K562 (cell line): Measurements from ENCODE around the gene IL17RC. TPM values are rescaled to one million over a fixed set of nuclear protein-coding genes. Genes with fewer than 3 reads are reported as not detected.
A peak's percentile ranks its signal among the peaks of the same experiment; 100 is the strongest.

ENCODE experiments used
- ATAC-seq: fragments of 200-7000 bp; cut with Tn5 transposase; 3 replicates; pipeline ENCODE4 v1.9.1; 2020; ENCODE audit warnings: moderate library complexity
- BruUV-seq: library from RNA; stranded (reverse); fragments of 400-500 nt; replicated peaks from 2 replicates; lab custom pipeline; 2021; lab: Mats Ljungman, UMichigan
- CTCF ChIA-PET: fragments of 300-600 bp; formaldehyde crosslinking; extraction: SDS; loops from one replicate; lab custom pipeline; 2021; ENCODE audit warnings: low intra/inter-chr PET ratio; lab: Yijun Ruan, JAX
- POLR2A ChIA-PET: fragments of 300-600, 350-650 bp; sonication (Branson Sonifier 250); formaldehyde crosslinking; extraction: SDS; loops from one replicate; lab custom pipeline; 2021; ENCODE audit warnings: antibody characterized with exemption, inconsistent platforms; lab: Yijun Ruan, JAX
- DNase-seq, 4 experiments: peaks; one replicate each; pipeline versions ENCODE4 v3.0.0 to v3.0.0-alpha.2; 2011 to 2018; ENCODE audit warnings: low spot score in 3 of 4, mixed read lengths in 3 of 4; ENCODE audit errors: extremely low read depth in 1 of 4
- FAIRE-seq: peaks from 2 replicates; lab custom pipeline; 2011; peaks lifted over from hg19 to GRCh38; lab: Jason Lieb, UNC
- H2AFZ ChIP-seq: 2 replicates; pipeline ENCODE4 v1.6.0; 2011; ENCODE audit warnings: low read depth, low read length, control low read depth, inconsistent platforms
- H3K27ac ChIP-seq: fragments of 200-600 bp; 3 replicates; pipeline ENCODE4 v1.8.0; 2011; ENCODE audit warnings: low read depth, mild to moderate bottlenecking, control low read depth, inconsistent platforms, low read length, moderate library complexity, mixed read lengths; ENCODE audit errors: extremely low read depth
- H3K27me3 ChIP-seq, 2 experiments: fragments of 300-600 bp in 1 of 2; 2 replicates in 1 of 2; 3 replicates in 1 of 2; pipeline versions ENCODE4 v1.6.0 to v1.8.0; 2011; ENCODE audit warnings: inconsistent platforms in 2 of 2, low read length in 2 of 2, mild to moderate bottlenecking in 1 of 2, mixed read lengths in 1 of 2, moderate library complexity in 1 of 2; ENCODE audit not compliant: control insufficient read depth in 2 of 2, insufficient read depth in 2 of 2
- H3K36me3 ChIP-seq: fragments of 300-600 bp; 3 replicates; pipeline ENCODE4 v1.8.0; 2011; ENCODE audit warnings: mild to moderate bottlenecking, low read length, inconsistent platforms; ENCODE audit not compliant: control insufficient read depth, insufficient read depth
- H3K4me1 ChIP-seq, 2 experiments: fragments of 200-600 bp in 1 of 2; replicated peaks in 1 of 2; 2 replicates in 1 of 2; 3 replicates in 1 of 2; pipeline versions ENCODE4 v1.5.1 to v1.8.0; 2011; ENCODE audit warnings: inconsistent platforms in 2 of 2, low read length in 2 of 2, mild to moderate bottlenecking in 1 of 2, mixed read lengths in 1 of 2, moderate library complexity in 1 of 2; ENCODE audit not compliant: control insufficient read depth in 2 of 2, insufficient read depth in 2 of 2
- H3K4me2 ChIP-seq: 2 replicates; pipeline ENCODE4 v1.6.1; 2011; ENCODE audit warnings: low read length, control low read depth, inconsistent platforms, mixed read lengths; ENCODE audit not compliant: insufficient read depth
- H3K4me3 ChIP-seq: fragments of 200-600 bp; sonication (generic), shearing (Covaris generic); 2 replicates; pipeline ENCODE4 v1.5.1; 2016; ENCODE audit warnings: control low read depth, inconsistent platforms
- H3K79me2 ChIP-seq: fragments of 200-600 bp; 3 replicates; pipeline ENCODE4 v1.8.0; 2011; ENCODE audit warnings: low read length, inconsistent platforms; ENCODE audit not compliant: control insufficient read depth, insufficient read depth
- H3K9ac ChIP-seq, 2 experiments: 2 replicates each; pipeline versions ENCODE4 v1.6.0 to v1.6.1; 2011; ENCODE audit warnings: low read depth in 2 of 2, low read length in 2 of 2, control low read depth in 1 of 2, inconsistent platforms in 1 of 2, mild to moderate bottlenecking in 1 of 2, mixed read lengths in 1 of 2; ENCODE audit not compliant: insufficient read depth in 1 of 2
- H3K9me1 ChIP-seq: one replicate; pipeline ENCODE4 v1.6.0; 2011; ENCODE audit warnings: inconsistent platforms, mild to moderate bottlenecking, low read length, moderate library complexity; ENCODE audit not compliant: control insufficient read depth, insufficient read depth
- H3K9me3 ChIP-seq: replicated peaks from 2 replicates; pipeline ENCODE4 v1.5.1; 2011; ENCODE audit warnings: low read depth, low read length, inconsistent platforms; ENCODE audit not compliant: control insufficient read depth, insufficient read depth
- H4K20me1 ChIP-seq: replicated peaks from 2 replicates; pipeline ENCODE4 v1.6.1; 2011; ENCODE audit warnings: low read length, inconsistent platforms, mixed read lengths; ENCODE audit not compliant: control insufficient read depth, insufficient read depth
- CBFB ChIP-seq: sonication (generic); formaldehyde crosslinking; IDR thresholded peaks from 2 replicates; pipeline ENCODE4 v1.4.0; 2020; ENCODE audit warnings: mild to moderate bottlenecking, missing genetic modification reagents
- DIDO1 ChIP-seq: fragments of 450-650 bp; IDR thresholded peaks from 2 replicates; pipeline ENCODE4 v1.6.1; 2016; ENCODE audit warnings: low read depth, missing biosample characterization, missing genetic modification characterization
- FOXO4 ChIP-seq: fragments of 450-650 bp; formaldehyde crosslinking; IDR thresholded peaks from 2 replicates; pipeline ENCODE4 v1.4.0; 2020; ENCODE audit warnings: mild to moderate bottlenecking, moderate library complexity
- HDAC8 ChIP-seq: fragments of 450-650 bp; IDR thresholded peaks from 2 replicates; pipeline ENCODE4 v1.6.1; 2016; ENCODE audit warnings: mild to moderate bottlenecking, missing genetic modification characterization, moderate library complexity, missing compliant biosample characterization
- ZNF263 ChIP-seq: sonication (generic); formaldehyde crosslinking; IDR thresholded peaks from 2 replicates; pipeline ENCODE4 v1.8.0; 2022; ENCODE audit warnings: mild to moderate bottlenecking, missing genetic modification reagents, borderline replicate concordance
- ZNF347 ChIP-seq: fragments of 450-650 bp; formaldehyde crosslinking; IDR thresholded peaks from 2 replicates; pipeline ENCODE4 v1.4.0; 2020; ENCODE audit warnings: low read depth, mild to moderate bottlenecking, moderate library complexity
- ZNF445 ChIP-seq: fragments of 250-450 bp; sonication (Bioruptor Pico); IDR thresholded peaks from 2 replicates; pipeline ENCODE4 v1.4.0; 2020; ENCODE audit warnings: low read depth, mild to moderate bottlenecking, moderate library complexity
- WGBS: fragments of 100-300 bp; shearing (Covaris generic); methylation state at CpG from one replicate; pipeline ENCODE4 v1.1.6; 2016; ENCODE audit warnings: low coverage, mixed read lengths; ENCODE audit not compliant: insufficient coverage; ENCODE audit errors: missing lambda C conversion rate; 5-methylcytosine and 5-hydroxymethylcytosine counted together
- in situ Hi-C: fragments of 300-500 bp; cut with MboI; formaldehyde crosslinking; loops from 4 replicates; pipeline ENCODE4 v1.15.0; 2018; ENCODE audit warnings: inconsistent platforms, mixed read lengths
- intact Hi-C: fragments of 100-400 bp; cut with micrococcal nuclease; formaldehyde crosslinking; loops from 2 replicates; pipeline ENCODE4 v1.14.2; 2022
- polyA plus RNA-seq, 8 experiments: library from polyadenylated mRNA; depleted of rRNA in 4 of 8; stranded (reverse) in 5 of 8; unstranded in 3 of 8; fragments of >200 nt; fragmentation: Nextera tagmentation in 2 of 8; fragmentation: Illumina TruSeq in 1 of 8; extraction: Ambion mirVana in 2 of 8; extraction: Trizol in 1 of 8; gene quantifications; 2 replicates each; pipeline versions ENCODE4 v1.2.1 to v1.2.3, GENCODE V29; 2011 to 2014; ENCODE audit warnings: inconsistent platforms in 1 of 8, missing spikeins in 1 of 8
- total RNA-seq, 7 experiments: library from RNA; depleted of rRNA in 6 of 7; stranded (reverse); fragments of >200 nt in 6 of 7; fragmentation: Illumina TruSeq in 2 of 7; extraction: Trizol in 2 of 7; gene quantifications; 2 replicates each; pipeline versions ENCODE4 v1.2.1 to v1.2.3, GENCODE V29; 2011 to 2021; ENCODE audit warnings: low replicate concordance in 1 of 7
- TF ChIP-seq, protein P1 (sequence below): fragments of 450-650 bp; conservative IDR thresholded peaks from 2 replicates; pipeline ENCODE4 v1.6.1; 2016; ENCODE audit warnings: missing genetic modification characterization, low read depth, mild to moderate bottlenecking, missing compliant biosample characterization, moderate library complexity
- TF ChIP-seq, protein P2 (sequence below): fragments of 150-350 bp; conservative IDR thresholded peaks from 2 replicates; pipeline ENCODE4 v1.6.1; 2014; ENCODE audit warnings: low read length
- TF ChIP-seq, protein P3 (sequence below): sonication (generic); formaldehyde crosslinking; IDR thresholded peaks from 2 replicates; pipeline ENCODE4 v1.8.0; 2023; ENCODE audit warnings: mild to moderate bottlenecking, missing genetic modification reagents

The IL17RC gene
- total and polyA plus RNA-seq, 9 of the 15 experiments (the other 6 are each of a cell fraction or from before 2014, with no cell fraction given), result 0.15 to 11.4 (median 7.1) TPM; not detected in 1

- no peak for FAIRE-seq
- TF ChIP-seq CBFB (CRISPR knock-in tag) (no peak), DIDO1 (no peak), HDAC8 (tag) (no peak), ZNF445 (CRISPR knock-in tag) (no peak), FOXO4 (CRISPR knock-in tag) (no peak), ZNF347 (no peak), ZNF263 (CRISPR knock-in tag) (peak; percentile 84)
- TF ChIP-seq, protein P1, sequence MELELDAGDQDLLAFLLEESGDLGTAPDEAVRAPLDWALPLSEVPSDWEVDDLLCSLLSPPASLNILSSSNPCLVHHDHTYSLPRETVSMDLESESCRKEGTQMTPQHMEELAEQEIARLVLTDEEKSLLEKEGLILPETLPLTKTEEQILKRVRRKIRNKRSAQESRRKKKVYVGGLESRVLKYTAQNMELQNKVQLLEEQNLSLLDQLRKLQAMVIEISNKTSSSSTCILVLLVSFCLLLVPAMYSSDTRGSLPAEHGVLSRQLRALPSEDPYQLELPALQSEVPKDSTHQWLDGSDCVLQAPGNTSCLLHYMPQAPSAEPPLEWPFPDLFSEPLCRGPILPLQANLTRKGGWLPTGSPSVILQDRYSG (tag), result no peak
- TF ChIP-seq, protein P2, sequence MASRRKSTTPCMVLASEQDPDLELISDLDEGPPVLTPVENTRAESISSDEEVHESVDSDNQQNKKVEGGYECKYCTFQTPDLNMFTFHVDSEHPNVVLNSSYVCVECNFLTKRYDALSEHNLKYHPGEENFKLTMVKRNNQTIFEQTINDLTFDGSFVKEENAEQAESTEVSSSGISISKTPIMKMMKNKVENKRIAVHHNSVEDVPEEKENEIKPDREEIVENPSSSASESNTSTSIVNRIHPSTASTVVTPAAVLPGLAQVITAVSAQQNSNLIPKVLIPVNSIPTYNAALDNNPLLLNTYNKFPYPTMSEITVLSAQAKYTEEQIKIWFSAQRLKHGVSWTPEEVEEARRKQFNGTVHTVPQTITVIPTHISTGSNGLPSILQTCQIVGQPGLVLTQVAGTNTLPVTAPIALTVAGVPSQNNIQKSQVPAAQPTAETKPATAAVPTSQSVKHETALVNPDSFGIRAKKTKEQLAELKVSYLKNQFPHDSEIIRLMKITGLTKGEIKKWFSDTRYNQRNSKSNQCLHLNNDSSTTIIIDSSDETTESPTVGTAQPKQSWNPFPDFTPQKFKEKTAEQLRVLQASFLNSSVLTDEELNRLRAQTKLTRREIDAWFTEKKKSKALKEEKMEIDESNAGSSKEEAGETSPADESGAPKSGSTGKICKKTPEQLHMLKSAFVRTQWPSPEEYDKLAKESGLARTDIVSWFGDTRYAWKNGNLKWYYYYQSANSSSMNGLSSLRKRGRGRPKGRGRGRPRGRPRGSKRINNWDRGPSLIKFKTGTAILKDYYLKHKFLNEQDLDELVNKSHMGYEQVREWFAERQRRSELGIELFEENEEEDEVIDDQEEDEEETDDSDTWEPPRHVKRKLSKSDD, result no peak
- TF ChIP-seq, protein P3, sequence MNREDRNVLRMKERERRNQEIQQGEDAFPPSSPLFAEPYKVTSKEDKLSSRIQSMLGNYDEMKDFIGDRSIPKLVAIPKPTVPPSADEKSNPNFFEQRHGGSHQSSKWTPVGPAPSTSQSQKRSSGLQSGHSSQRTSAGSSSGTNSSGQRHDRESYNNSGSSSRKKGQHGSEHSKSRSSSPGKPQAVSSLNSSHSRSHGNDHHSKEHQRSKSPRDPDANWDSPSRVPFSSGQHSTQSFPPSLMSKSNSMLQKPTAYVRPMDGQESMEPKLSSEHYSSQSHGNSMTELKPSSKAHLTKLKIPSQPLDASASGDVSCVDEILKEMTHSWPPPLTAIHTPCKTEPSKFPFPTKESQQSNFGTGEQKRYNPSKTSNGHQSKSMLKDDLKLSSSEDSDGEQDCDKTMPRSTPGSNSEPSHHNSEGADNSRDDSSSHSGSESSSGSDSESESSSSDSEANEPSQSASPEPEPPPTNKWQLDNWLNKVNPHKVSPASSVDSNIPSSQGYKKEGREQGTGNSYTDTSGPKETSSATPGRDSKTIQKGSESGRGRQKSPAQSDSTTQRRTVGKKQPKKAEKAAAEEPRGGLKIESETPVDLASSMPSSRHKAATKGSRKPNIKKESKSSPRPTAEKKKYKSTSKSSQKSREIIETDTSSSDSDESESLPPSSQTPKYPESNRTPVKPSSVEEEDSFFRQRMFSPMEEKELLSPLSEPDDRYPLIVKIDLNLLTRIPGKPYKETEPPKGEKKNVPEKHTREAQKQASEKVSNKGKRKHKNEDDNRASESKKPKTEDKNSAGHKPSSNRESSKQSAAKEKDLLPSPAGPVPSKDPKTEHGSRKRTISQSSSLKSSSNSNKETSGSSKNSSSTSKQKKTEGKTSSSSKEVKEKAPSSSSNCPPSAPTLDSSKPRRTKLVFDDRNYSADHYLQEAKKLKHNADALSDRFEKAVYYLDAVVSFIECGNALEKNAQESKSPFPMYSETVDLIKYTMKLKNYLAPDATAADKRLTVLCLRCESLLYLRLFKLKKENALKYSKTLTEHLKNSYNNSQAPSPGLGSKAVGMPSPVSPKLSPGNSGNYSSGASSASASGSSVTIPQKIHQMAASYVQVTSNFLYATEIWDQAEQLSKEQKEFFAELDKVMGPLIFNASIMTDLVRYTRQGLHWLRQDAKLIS (CRISPR knock-in tag), result no peak
Observed at GRCh38 chr3:9951962-9952805, 35.3 kb downstream of the IL17RC start, which contains the start of gene PRRT3. TSS of gene PRRT3 (minus strand) at chr3:9952408. CDS start at chr3:9950115, 2,293 bp downstream.

More at GRCh38 chr3:9951962-9952805, 35.3 kb downstream of the IL17RC start, which contains the start of gene PRRT3:
- Histone ChIP-seq H3K27me3 (no peaks in the 10 kb centered on the region), H4K20me1 (no peaks in the 10 kb centered on the region), H3K9me3 (no peaks in the 10 kb centered on the region), H3K9me1 (no peaks in the 10 kb centered on the region), H3K4me2 (peak within 1 kb of the TSS; percentile 73), H3K27ac (no peak within 1 kb of the TSS), H3K9ac (peak within 1 kb of the TSS; percentile 7 to 86; a peak in 2 of 4 replicates), H3K36me3 (no peaks in the 10 kb centered on the region), H3K4me1 (peaks cover 21 to 34% of the 10 kb centered on the region in 2 experiments), H3K4me3 (peak within 1 kb of the TSS; percentile 49), H3K79me2 (no peaks in the 10 kb centered on the region), H2AFZ (peak within 1 kb of the TSS; percentile 75)
- peak; percentile 73 to 81 (median 75) for DNase-seq
- intact Hi-C loops (loop anchor here (5.0 kb wide), 1 partner anchor 35 kb away; the partner anchor contains the start of gene EMC3), in situ Hi-C loops (no loop called here)
- POLR2A ChIA-PET, result interaction anchor here (0.6 to 1.6 kb wide), 7 partner anchors 9 to 453 kb away, joined by 3 to 4 read pairs (median 3); no protein-coding TSS in a partner anchor
- peak; percentile 91 for ATAC-seq
- BruUV-seq, result no TSS peak
- 6% methylated on average over 42 of the region's 52 CpGs for WGBS
- CTCF ChIA-PET, result no interaction called here
